Karpas-422 (cell line): Measurements from ENCODE around the gene GALNS. TPM values are rescaled to one million over a fixed set of nuclear protein-coding genes. Genes with fewer than 3 reads are reported as not detected.
A peak's percentile ranks its signal among the peaks of the same experiment; 100 is the strongest.

Source experiments
- DNase-seq: peaks from one replicate; pipeline ENCODE4 v3.0.0-alpha.2; 2015
- H2AFZ ChIP-seq: fragments of 200-600 bp; sonication (generic); 2 replicates; pipeline ENCODE4 v1.6.1; 2014; ENCODE audit warnings: antibody characterized with exemption, low read length, mixed read lengths
- H3K27ac ChIP-seq: fragments of 200-600 bp; sonication (generic); 2 replicates; pipeline ENCODE4 v1.5.1; 2014; ENCODE audit warnings: mild to moderate bottlenecking, low read length, moderate library complexity
- H3K27me3 ChIP-seq: fragments of 200-600 bp; sonication (generic); 2 replicates; pipeline ENCODE4 v1.6.1; 2014; ENCODE audit warnings: low read length, mixed read lengths
- H3K36me3 ChIP-seq: fragments of 200-600 bp; sonication (generic); 2 replicates; pipeline ENCODE4 v1.6.1; 2014; ENCODE audit warnings: low read length, mixed read lengths; ENCODE audit not compliant: insufficient read depth
- H3K4me1 ChIP-seq: fragments of 200-600 bp; sonication (generic); 2 replicates; pipeline ENCODE4 v1.6.1; 2014; ENCODE audit warnings: mild to moderate bottlenecking, low read length, mixed read lengths
- H3K4me2 ChIP-seq: fragments of 200-600 bp; sonication (generic); 2 replicates; pipeline ENCODE4 v1.6.1; 2014; ENCODE audit warnings: low read length, low read depth, mild to moderate bottlenecking; ENCODE audit not compliant: poor library complexity, severe bottlenecking
- H3K4me3 ChIP-seq: fragments of 200-600 bp; sonication (generic); 2 replicates; pipeline ENCODE4 v1.5.1; 2014; ENCODE audit warnings: mild to moderate bottlenecking, antibody characterized with exemption, low read length, mixed read lengths
- H3K79me2 ChIP-seq: fragments of 200-600 bp; sonication (generic); 2 replicates; pipeline ENCODE4 v1.6.1; 2014; ENCODE audit warnings: mild to moderate bottlenecking, low read length, mixed read lengths
- H3K9ac ChIP-seq: fragments of 200-600 bp; sonication (generic); 2 replicates; pipeline ENCODE4 v1.6.0; 2014; ENCODE audit warnings: low read length
- H3K9me2 ChIP-seq: fragments of 200-600 bp; sonication (generic), shearing (Covaris generic); replicated peaks from 2 replicates; pipeline ENCODE4 v1.6.0; 2014; ENCODE audit warnings: mild to moderate bottlenecking, low read length, moderate library complexity; ENCODE audit not compliant: insufficient read depth
- H3K9me3 ChIP-seq: fragments of 300-700, 200-600 bp; sonication (generic); 2 replicates; pipeline ENCODE4 v1.6.1; 2014; ENCODE audit warnings: low read length, mixed read lengths
- H4K20me1 ChIP-seq: fragments of 200-600 bp; sonication (generic); 2 replicates; pipeline ENCODE4 v1.6.1; 2014; ENCODE audit warnings: mild to moderate bottlenecking, antibody characterized with exemption, low read length, low read depth; ENCODE audit not compliant: insufficient read depth
- total RNA-seq: library from RNA; depleted of rRNA; stranded (reverse); fragments of >200 nt; shearing (Covaris generic); gene quantifications from 2 replicates; pipeline ENCODE4 v1.2.3, GENCODE V29; 2014; ENCODE audit warnings: low replicate concordance

The GALNS gene
- total RNA-seq, 1 experiment from 2014 or later = 26.8 TPM

- H3K79me2 ChIP-seq = peaks cover 29% of the 10 kb centered on the region
- no peaks in the 10 kb centered on the region for H3K9me2 ChIP-seq
- H3K4me2 ChIP-seq = no peak overlapping the region
- no peaks in the 10 kb centered on the region for H3K27me3 ChIP-seq
- peaks cover 22% of the 10 kb centered on the region for H3K4me1 ChIP-seq
- H3K9me3 ChIP-seq = no peaks in the 10 kb centered on the region
- H3K9ac ChIP-seq = no peak overlapping the region
- H3K27ac ChIP-seq = no peak overlapping the region
- H3K36me3 ChIP-seq = no peaks in the 10 kb centered on the region
- H3K4me3 ChIP-seq = no peak overlapping the region
- H4K20me1 ChIP-seq = peaks cover 5% of the 10 kb centered on the region; the same call in 1 of the 2 replicates
- no peak overlapping the region for H2AFZ ChIP-seq
- DNase-seq = no peak
Measured at GRCh38 chr16:88859381-88860091, 2.8 kb upstream of the GALNS start.

GRCh38 chr16:88857728-88858339 lies 1.1 kb upstream of the GALNS start:
- Histone ChIP-seq H3K36me3 (no peaks in the 10 kb centered on the region), H3K4me2 (peak overlapping the region; percentile 85), H3K9me3 (no peaks in the 10 kb centered on the region), H4K20me1 (peaks cover 5% of the 10 kb centered on the region; the same call in 1 of the 2 replicates), H3K4me1 (peaks cover 22% of the 10 kb centered on the region), H3K9me2 (no peaks in the 10 kb centered on the region), H3K79me2 (peaks cover 29% of the 10 kb centered on the region), H3K27me3 (no peaks in the 10 kb centered on the region), H3K4me3 (peak overlapping the region; percentile 97), H3K9ac (peak overlapping the region; percentile 83), H2AFZ (peak overlapping the region; percentile 74; the same call in 1 of the 2 replicates), H3K27ac (no peak overlapping the region)
- DNase-seq = peak; percentile 91

- H3K9ac ChIP-seq = peak overlapping the region; percentile 73
- H3K4me1 ChIP-seq = peaks cover 22% of the 10 kb centered on the region
- H2AFZ ChIP-seq = no peak overlapping the region
- H3K4me2 ChIP-seq = peak overlapping the region; percentile 97
- peak overlapping the region; percentile 97 for H3K4me3 ChIP-seq
- peaks cover 5% of the 10 kb centered on the region; the same call in 1 of the 2 replicates for H4K20me1 ChIP-seq
- H3K36me3 ChIP-seq = no peaks in the 10 kb centered on the region
- DNase-seq = no peak
- peaks cover 29% of the 10 kb centered on the region for H3K79me2 ChIP-seq
- H3K27me3 ChIP-seq = no peaks in the 10 kb centered on the region
- no peaks in the 10 kb centered on the region for H3K9me2 ChIP-seq
- no peaks in the 10 kb centered on the region for H3K9me3 ChIP-seq
- H3K27ac ChIP-seq = no peak overlapping the region
Measured at GRCh38 chr16:88856122-88856827, 472 bp downstream of the GALNS start.

- no peak overlapping the region for H3K27ac ChIP-seq
- peak overlapping the region; percentile 70 for H3K9ac ChIP-seq
Measured at GRCh38 chr16:88855736-88856121, 1.0 kb downstream of the GALNS start.

GRCh38 chr16:88855176-88855575 lies 1.6 kb downstream of the GALNS start:
- Histone ChIP-seq H3K36me3 (no peaks in the 10 kb centered on the region), H2AFZ (no peak overlapping the region), H3K4me3 (no peak overlapping the region), H3K4me1 (peaks cover 22% of the 10 kb centered on the region), H3K79me2 (peaks cover 29% of the 10 kb centered on the region), H3K9ac (no peak overlapping the region), H3K27ac (no peak overlapping the region), H3K4me2 (peak overlapping the region; percentile 97), H3K9me3 (no peaks in the 10 kb centered on the region), H4K20me1 (peaks cover 5% of the 10 kb centered on the region; the same call in 1 of the 2 replicates), H3K9me2 (no peaks in the 10 kb centered on the region), H3K27me3 (no peaks in the 10 kb centered on the region)
- no peak for DNase-seq

More at GRCh38 chr16:88855736-88856121, 1.0 kb downstream of the GALNS start:
- no peaks in the 10 kb centered on the region for H3K9me2 ChIP-seq
- no peak overlapping the region for H2AFZ ChIP-seq
- peak overlapping the region; percentile 97 for H3K4me2 ChIP-seq
- H3K36me3 ChIP-seq = no peaks in the 10 kb centered on the region
- DNase-seq = no peak
- H3K79me2 ChIP-seq = peaks cover 29% of the 10 kb centered on the region
- peaks cover 5% of the 10 kb centered on the region; the same call in 1 of the 2 replicates for H4K20me1 ChIP-seq
- peak overlapping the region; percentile 80 for H3K4me3 ChIP-seq
- H3K27me3 ChIP-seq = no peaks in the 10 kb centered on the region
- no peaks in the 10 kb centered on the region for H3K9me3 ChIP-seq
- H3K4me1 ChIP-seq = peaks cover 22% of the 10 kb centered on the region

GRCh38 chr16:88854306-88855111 lies 2.2 kb downstream of the GALNS start:
- Histone ChIP-seq H2AFZ (no peak overlapping the region), H3K4me2 (no peak overlapping the region), H3K36me3 (no peaks in the 10 kb centered on the region), H3K4me1 (peaks cover 22% of the 10 kb centered on the region), H3K9me2 (no peaks in the 10 kb centered on the region), H3K9ac (no peak overlapping the region), H3K79me2 (peaks cover 29% of the 10 kb centered on the region), H3K4me3 (no peak overlapping the region), H4K20me1 (peaks cover 5% of the 10 kb centered on the region; the same call in 1 of the 2 replicates), H3K27me3 (no peaks in the 10 kb centered on the region), H3K9me3 (no peaks in the 10 kb centered on the region), H3K27ac (no peak overlapping the region)
- DNase-seq = no peak

GRCh38 chr16:88853325-88853941 lies 3.3 kb downstream of the GALNS start:
- Histone ChIP-seq H3K4me2 (no peak overlapping the region), H3K79me2 (peaks cover 26% of the 10 kb centered on the region), H3K27ac (no peak overlapping the region), H4K20me1 (peaks cover 5% of the 10 kb centered on the region; the same call in 1 of the 2 replicates), H3K36me3 (no peaks in the 10 kb centered on the region), H3K9me2 (no peaks in the 10 kb centered on the region), H3K4me3 (no peak overlapping the region), H3K4me1 (peaks cover 22% of the 10 kb centered on the region), H3K27me3 (no peaks in the 10 kb centered on the region), H3K9ac (no peak overlapping the region), H2AFZ (no peak overlapping the region), H3K9me3 (no peaks in the 10 kb centered on the region)
- no peak for DNase-seq
